ENCODE results near the gene SOX3. TPM values are rescaled to one million over a fixed set of nuclear protein-coding genes. Genes with fewer than 3 reads are reported as not detected.

SOX3 gene
- total RNA-seq, 1 experiment from 2014 or later = not detected

- Histone ChIP-seq H3K79me2 (ENCODE audit: low read length) (no peaks in the 10 kb centered on the region), H3K9ac (ENCODE audit: low read length) (no peak overlapping the region), H3K36me3 (ENCODE audit: low read depth, low read length) (no peaks in the 10 kb centered on the region), H3K9me2 (replicated peaks; ENCODE audit: low read length) (no peaks in the 10 kb centered on the region), H3K4me2 (ENCODE audit: low read length) (no peak overlapping the region), H3K4me1 (ENCODE audit: insufficient read depth, low read length) (no peaks in the 10 kb centered on the region), H4K20me1 (ENCODE audit: low read length) (no peaks in the 10 kb centered on the region), H3F3A (ENCODE audit: low read length, unreplicated experiment) (no peaks in the 10 kb centered on the region), H2AFZ (ENCODE audit: low read length) (no peak overlapping the region), H3K27me3 (ENCODE audit: low read length) (peaks cover 27% of the 10 kb centered on the region), H3K27ac (ENCODE audit: low read length) (no peak overlapping the region), H3K9me3 (ENCODE audit: low read length) (no peaks in the 10 kb centered on the region), H3K4me3 (ENCODE audit: low read length) (no peak overlapping the region)
- DNase-seq (no peak), ATAC-seq (no peak)
- TF ChIP-seq CTCF (conservative IDR thresholded peaks at IDR 0.05; ENCODE audit: low read depth, low read length) = no peak
- no peak for TF ChIP-seq EZH2 (IDR thresholded peaks at IDR 0.05; ENCODE audit: low read length, unreplicated experiment)
- TF ChIP-seq EZH2phosphoT487 (IDR thresholded peaks at IDR 0.05; ENCODE audit: borderline replicate concordance, low read length) = no peak
- intact Hi-C loops (cut with micrococcal nuclease) = no loop called here
- no TSS peak for BruUV-seq (replicated peaks)
- POLR2A ChIA-PET (ENCODE audit: unreplicated experiment) = no interaction called here
- CTCF ChIA-PET = no interaction called here
Measured at GRCh38 chrX:140514554-140514953, 9.7 kb upstream of the SOX3 start.

GRCh38 chrX:140510895-140511295 is 6.0 kb upstream of the SOX3 start:
- CTCF ChIA-PET = no interaction called here
- POLR2A ChIA-PET (ENCODE audit: unreplicated experiment) = no interaction called here
- no peaks in the 10 kb centered on the region for H4K20me1 ChIP-seq (ENCODE audit: low read length)

DNA sequence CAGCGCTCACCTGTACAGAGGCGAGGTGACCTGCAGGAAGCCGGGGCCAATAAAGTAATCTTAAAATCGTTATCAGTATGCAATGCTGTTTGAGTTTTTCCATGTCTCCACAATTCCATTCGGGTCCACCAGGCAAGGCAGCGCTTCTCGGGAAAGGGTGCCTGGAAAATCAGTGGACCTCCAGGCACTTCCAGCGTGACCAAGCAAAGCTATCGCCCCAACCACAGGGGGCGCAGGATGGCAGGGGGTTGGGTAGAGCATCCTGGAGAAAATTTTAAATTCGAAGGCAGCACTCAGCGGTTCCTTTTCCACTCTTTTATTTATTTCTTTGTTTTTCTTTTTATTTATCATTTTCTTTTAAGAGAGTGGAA is 5.4 kb upstream of the SOX3 start:
- ATAC-seq (no peak), DNase-seq (no peak)
- intact Hi-C loops (cut with micrococcal nuclease) = no loop called here
- Histone ChIP-seq H3K4me1 (ENCODE audit: insufficient read depth, low read length) (peaks cover 16% of the 10 kb centered on the region), H3K9me2 (replicated peaks; ENCODE audit: low read length) (no peaks in the 10 kb centered on the region), H3K79me2 (ENCODE audit: low read length) (no peaks in the 10 kb centered on the region), H3K9ac (ENCODE audit: low read length) (no peak overlapping the region), H2AFZ (ENCODE audit: low read length) (no peak overlapping the region), H3K9me3 (ENCODE audit: low read length) (no peaks in the 10 kb centered on the region), H3K4me3 (ENCODE audit: low read length) (no peak overlapping the region), H3K4me2 (ENCODE audit: low read length) (no peak overlapping the region), H3K27ac (ENCODE audit: low read length) (no peak overlapping the region), H3K36me3 (ENCODE audit: low read depth, low read length) (no peaks in the 10 kb centered on the region), H3K27me3 (ENCODE audit: low read length) (peaks cover 58% of the 10 kb centered on the region), H4K20me1 (ENCODE audit: low read length) (no peaks in the 10 kb centered on the region), H3F3A (ENCODE audit: low read length, unreplicated experiment) (no peaks in the 10 kb centered on the region)
- no peak for TF ChIP-seq EZH2 (IDR thresholded peaks at IDR 0.05; ENCODE audit: low read length, unreplicated experiment)
- no peak for TF ChIP-seq EZH2phosphoT487 (IDR thresholded peaks at IDR 0.05; ENCODE audit: borderline replicate concordance, low read length)
- TF ChIP-seq CTCF (conservative IDR thresholded peaks at IDR 0.05; ENCODE audit: low read depth, low read length) = 0 out of 2 replicates have a peak, but pooled peaks have one; percentile 8
- ChIA-PET POLR2A (ENCODE audit: unreplicated experiment) (no interaction called here), CTCF (no interaction called here)
- BruUV-seq (replicated peaks) = no TSS peak

More at GRCh38 chrX:140510895-140511295, 6.0 kb upstream of the SOX3 start:
- peaks cover 52% of the 10 kb centered on the region for H3K27me3 ChIP-seq (ENCODE audit: low read length)
- peaks cover 16% of the 10 kb centered on the region for H3K4me1 ChIP-seq (ENCODE audit: insufficient read depth, low read length)
- H3K79me2 ChIP-seq (ENCODE audit: low read length) = no peaks in the 10 kb centered on the region
- H2AFZ ChIP-seq (ENCODE audit: low read length) = no peak overlapping the region
- no peak overlapping the region for H3K4me2 ChIP-seq (ENCODE audit: low read length)
- no peak overlapping the region for H3K27ac ChIP-seq (ENCODE audit: low read length)
- no peaks in the 10 kb centered on the region for H3F3A ChIP-seq (ENCODE audit: low read length, unreplicated experiment)
- intact Hi-C loops (cut with micrococcal nuclease) = no loop called here
- no peak for TF ChIP-seq CTCF (conservative IDR thresholded peaks at IDR 0.05; ENCODE audit: low read depth, low read length)
- TF ChIP-seq EZH2phosphoT487 (IDR thresholded peaks at IDR 0.05; ENCODE audit: borderline replicate concordance, low read length) = no peak
- no peak for TF ChIP-seq EZH2 (IDR thresholded peaks at IDR 0.05; ENCODE audit: low read length, unreplicated experiment)
- H3K9me2 ChIP-seq (replicated peaks; ENCODE audit: low read length) = no peaks in the 10 kb centered on the region
- DNase-seq = no peak
- no peaks in the 10 kb centered on the region for H3K36me3 ChIP-seq (ENCODE audit: low read depth, low read length)
- no peak overlapping the region for H3K9ac ChIP-seq (ENCODE audit: low read length)
- ATAC-seq = no peak
- no peaks in the 10 kb centered on the region for H3K9me3 ChIP-seq (ENCODE audit: low read length)
- no peak overlapping the region for H3K4me3 ChIP-seq (ENCODE audit: low read length)
- BruUV-seq (replicated peaks) = no TSS peak

All from PC-3 (cell line).